GM12878 (cell line): ENCODE measurements around the gene SMAD9.

Experiments used
- CHD4 ChIP-seq: fragments of 200-600 bp; sonication (generic); IDR thresholded peaks from 2 replicates; pipeline ENCODE4 v1.6.1; 2016; ENCODE audit warnings: mild to moderate bottlenecking
- CREM ChIP-seq: IDR thresholded peaks from 2 replicates; pipeline ENCODE4 v1.6.1; 2014; ENCODE audit warnings: antibody characterized with exemption, low read depth
- CTCF ChIP-seq, 3 experiments: IDR thresholded peaks in 2 of 3; conservative IDR thresholded peaks in 1 of 3; 2 replicates each; pipeline ENCODE4 v1.5.1; 2011; ENCODE audit warnings: low read depth in 3 of 3, low read length in 3 of 3, mild to moderate bottlenecking in 3 of 3, control low read depth in 2 of 3, moderate library complexity in 2 of 3, inconsistent platforms in 1 of 3, mixed read lengths in 1 of 3; ENCODE audit not compliant: control insufficient read depth in 2 of 3, insufficient read depth in 1 of 3; ENCODE audit errors: extremely low read depth in 1 of 3
- FOXK2 ChIP-seq: fragments of 450-650 bp; IDR thresholded peaks from 2 replicates; pipeline ENCODE4 v1.6.1; 2017; ENCODE audit warnings: mild to moderate bottlenecking, moderate library complexity
- POLR2A ChIP-seq: IDR thresholded peaks from 2 replicates; pipeline ENCODE4 v1.6.1; 2011; ENCODE audit warnings: low read depth, mild to moderate bottlenecking, low read length
- POLR2AphosphoS5 ChIP-seq: IDR thresholded peaks from 2 replicates; pipeline ENCODE4 v1.6.1; 2011; ENCODE audit warnings: mild to moderate bottlenecking, low read length, inconsistent platforms
- REST ChIP-seq: IDR thresholded peaks from 2 replicates; pipeline ENCODE4 v1.6.1; 2012; ENCODE audit warnings: mild to moderate bottlenecking, low read depth, low read length
- TF ChIP-seq, protein P1 (sequence below): fragments of 450-650 bp; IDR thresholded peaks from 2 replicates; pipeline ENCODE4 v1.6.1; 2014; ENCODE audit warnings: mild to moderate bottlenecking

DNA sequence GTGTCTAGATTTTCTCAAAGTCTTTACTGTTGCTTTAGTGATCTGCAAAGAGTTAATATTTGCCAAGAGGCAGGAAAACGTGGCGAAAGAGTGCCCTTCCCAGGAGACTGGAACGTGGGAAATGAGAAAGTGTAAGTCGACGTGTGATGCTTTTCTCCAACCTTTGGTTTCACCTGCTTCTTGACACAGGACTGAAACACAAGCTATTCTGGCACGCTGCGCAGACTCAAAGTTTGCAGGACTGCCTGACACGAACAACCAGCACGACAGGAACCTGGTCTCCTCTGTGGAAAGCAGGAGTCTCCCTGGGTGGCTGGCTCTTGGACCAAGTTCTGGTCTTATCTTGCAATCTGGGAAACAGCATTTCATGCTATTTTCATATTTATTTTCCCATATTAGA lies 72.4 kb downstream of the SMAD9 start:
- no peak for TF ChIP-seq CTCF (IDR thresholded peaks at IDR 0.05 in 2 of 3, conservative IDR thresholded peaks at IDR 0.05 in 1 of 3; ENCODE audit: control insufficient read depth in 2 of 3, extremely low read depth in 1 of 3, insufficient read depth in 1 of 3, low read depth in 3 of 3, low read length in 3 of 3)
- TF ChIP-seq FOXK2 = no peak
- TF ChIP-seq POLR2A = no peak
- TF ChIP-seq POLR2AphosphoS5 = no peak
- TF ChIP-seq CREM = no peak
- TF ChIP-seq, protein P1, sequence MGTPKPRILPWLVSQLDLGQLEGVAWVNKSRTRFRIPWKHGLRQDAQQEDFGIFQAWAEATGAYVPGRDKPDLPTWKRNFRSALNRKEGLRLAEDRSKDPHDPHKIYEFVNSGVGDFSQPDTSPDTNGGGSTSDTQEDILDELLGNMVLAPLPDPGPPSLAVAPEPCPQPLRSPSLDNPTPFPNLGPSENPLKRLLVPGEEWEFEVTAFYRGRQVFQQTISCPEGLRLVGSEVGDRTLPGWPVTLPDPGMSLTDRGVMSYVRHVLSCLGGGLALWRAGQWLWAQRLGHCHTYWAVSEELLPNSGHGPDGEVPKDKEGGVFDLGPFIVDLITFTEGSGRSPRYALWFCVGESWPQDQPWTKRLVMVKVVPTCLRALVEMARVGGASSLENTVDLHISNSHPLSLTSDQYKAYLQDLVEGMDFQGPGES = no peak
- TF ChIP-seq REST = no peak
- no peak for TF ChIP-seq CHD4
